Fibroblast of lung (primary cell): ENCODE results near the gene ATRN. TPM values are rescaled to one million over a fixed set of nuclear protein-coding genes. Genes with fewer than 3 reads are reported as not detected.

Experiments
- DNase-seq, 2 donors: peaks; one replicate each; pipeline versions ENCODE4 v3.0.0 to v3.0.0-alpha.2; 2010; ENCODE audit warnings: low read depth in 2 of 2
- H2AFZ ChIP-seq: 2 replicates; pipeline ENCODE4 v1.5.1; 2012; ENCODE audit warnings: low read length, control low read depth, inconsistent platforms
- H3K27ac ChIP-seq: 2 replicates; pipeline ENCODE4 v1.5.1; 2011; ENCODE audit warnings: low read length, control low read depth; ENCODE audit not compliant: insufficient read depth
- H3K27me3 ChIP-seq: 2 replicates; pipeline ENCODE4 v1.5.1; 2011; ENCODE audit warnings: mild to moderate bottlenecking, low read length; ENCODE audit not compliant: control insufficient read depth, insufficient read depth
- H3K36me3 ChIP-seq: 2 replicates; pipeline ENCODE4 v1.5.1; 2011; ENCODE audit warnings: low read length; ENCODE audit not compliant: control insufficient read depth, insufficient read depth
- H3K4me1 ChIP-seq: 2 replicates; pipeline ENCODE4 v1.5.1; 2011; ENCODE audit warnings: low read length; ENCODE audit not compliant: control insufficient read depth, insufficient read depth; ENCODE audit errors: extremely low read depth
- H3K4me2 ChIP-seq: 2 replicates; pipeline ENCODE4 v1.5.1; 2011; ENCODE audit warnings: low read length, control low read depth; ENCODE audit not compliant: insufficient read depth; ENCODE audit errors: extremely low read depth
- H3K4me3 ChIP-seq, 4 experiments: fragments of 200-600 bp in 1 of 4; sonication (generic) in 1 of 4; replicated peaks in 1 of 4; 2 replicates each; pipeline ENCODE4 v1.5.1; 2011 to 2016; ENCODE audit warnings: low read length in 4 of 4, low read depth in 3 of 4, mild to moderate bottlenecking in 3 of 4, control low read depth in 2 of 4, inconsistent platforms in 1 of 4, mixed read lengths in 1 of 4; ENCODE audit not compliant: insufficient read depth in 1 of 4; ENCODE audit errors: control extremely low read depth in 1 of 4
- H3K79me2 ChIP-seq: 2 replicates; pipeline ENCODE4 v1.5.1; 2012; ENCODE audit warnings: mild to moderate bottlenecking, low read length, inconsistent platforms; ENCODE audit not compliant: control insufficient read depth, insufficient read depth
- H3K9ac ChIP-seq: 2 replicates; pipeline ENCODE4 v1.5.1; 2011; ENCODE audit warnings: mild to moderate bottlenecking, low read length, control low read depth; ENCODE audit not compliant: insufficient read depth
- H3K9me3 ChIP-seq: 2 replicates; pipeline ENCODE4 v1.5.1; 2012; ENCODE audit warnings: low read depth, low read length; ENCODE audit not compliant: control insufficient read depth, insufficient read depth
- H4K20me1 ChIP-seq: 2 replicates; pipeline ENCODE4 v1.5.1; 2011; ENCODE audit warnings: low read length; ENCODE audit not compliant: control insufficient read depth, insufficient read depth; ENCODE audit errors: extremely low read depth
- CTCF ChIP-seq, 2 donors: IDR thresholded peaks in 1 of 2; conservative IDR thresholded peaks in 1 of 2; 1 replicate in 1 of 2; 2 replicates in 1 of 2; pipeline ENCODE4 v1.5.1; 2011 to 2012; ENCODE audit warnings: low read length in 2 of 2, control low read depth in 1 of 2, inconsistent platforms in 1 of 2, low read depth in 1 of 2, mild to moderate bottlenecking in 1 of 2
- EZH2 ChIP-seq: IDR thresholded peaks from 2 replicates; pipeline ENCODE4 v1.5.1; 2012; ENCODE audit warnings: low read length, control low read depth, mild to moderate bottlenecking; ENCODE audit errors: missing control alignments
- polyA plus RNA-seq, 2 donors: library from polyadenylated mRNA; depleted of rRNA in 1 of 2; stranded (reverse) in 1 of 2; unstranded in 1 of 2; fragments of >200 nt; gene quantifications; 2 replicates each; pipeline ENCODE4 v1.2.1, GENCODE V29; 2011 to 2012; ENCODE audit warnings: missing spikeins in 1 of 2
- total RNA-seq: library from RNA; depleted of rRNA; stranded (reverse); fragments of >200 nt; gene quantifications from 2 replicates; pipeline ENCODE4 v1.2.1, GENCODE V29; 2014

The ATRN gene
- total and polyA plus RNA-seq, 2 donors (not counting 1 experiment from before 2014, with no cell fraction given) = 30.6 to 48.8 TPM

DNA sequence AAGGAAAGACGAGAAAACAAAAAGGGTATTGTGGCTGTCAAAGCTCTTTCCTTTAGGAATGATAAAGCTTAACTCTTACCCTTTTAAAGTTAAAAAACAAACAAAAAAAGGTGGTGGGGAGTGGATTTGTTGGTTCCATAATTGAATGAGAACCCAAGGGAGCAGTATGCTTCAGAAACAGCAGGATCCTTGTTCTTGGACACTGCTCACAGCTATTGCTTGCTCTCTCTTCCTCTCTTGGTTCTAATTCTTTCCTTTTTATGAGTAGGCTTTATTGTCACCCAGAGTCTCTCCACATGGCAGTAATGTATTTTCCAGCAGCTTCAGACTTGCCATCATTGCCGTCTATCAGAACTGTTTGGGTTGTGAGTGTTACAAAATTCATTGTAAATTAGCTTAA, 18.7 kb upstream of the ATRN start:
- no peak for TF ChIP-seq EZH2
- Histone ChIP-seq H3K79me2 (no peaks in the 10 kb centered on the region), H3K9ac (no peak overlapping the region), H2AFZ (no peak overlapping the region), H3K27ac (no peak overlapping the region), H3K9me3 (no peaks in the 10 kb centered on the region), H3K36me3 (no peaks in the 10 kb centered on the region), H3K4me3 (no peak overlapping the region), H3K27me3 (peaks cover 11% of the 10 kb centered on the region), H3K4me1 (no peaks in the 10 kb centered on the region), H4K20me1 (no peaks in the 10 kb centered on the region), H3K4me2 (no peak overlapping the region)
- DNase-seq = no peak

DNA sequence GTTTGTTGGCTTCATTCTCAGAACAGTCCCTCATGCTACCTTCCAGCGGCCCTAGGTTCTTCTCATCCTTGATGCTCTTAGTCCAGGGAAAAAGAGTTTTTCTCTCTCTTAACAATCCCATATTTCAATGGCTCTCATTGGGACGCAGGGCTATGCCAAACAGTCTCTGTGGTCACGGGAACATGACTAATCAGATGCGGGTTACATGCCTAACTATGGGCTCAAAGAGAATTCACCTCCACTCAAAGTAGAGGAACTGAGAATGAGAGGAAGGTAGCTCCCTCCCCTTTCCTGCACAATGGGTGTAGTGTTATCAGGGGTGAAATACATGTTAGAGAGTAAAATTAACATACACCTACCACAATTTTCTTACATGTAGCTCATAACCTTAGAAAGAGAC, 18.1 kb upstream of the ATRN start:
- H3K9me3 ChIP-seq = no peaks in the 10 kb centered on the region
- no peak overlapping the region for H3K9ac ChIP-seq
- no peak overlapping the region for H3K27ac ChIP-seq
- no peak for DNase-seq
- peaks cover 11% of the 10 kb centered on the region for H3K27me3 ChIP-seq
- TF ChIP-seq CTCF (conservative IDR thresholded peaks at IDR 0.05 in 1 of 2, IDR thresholded peaks at IDR 0.05 in 1 of 2; ENCODE audit: low read depth in 1 of 2, low read length in 2 of 2) = no peak
- no peak for TF ChIP-seq EZH2
- H3K4me2 ChIP-seq = no peak overlapping the region
- no peaks in the 10 kb centered on the region for H3K4me1 ChIP-seq
- H2AFZ ChIP-seq = no peak overlapping the region
- H3K79me2 ChIP-seq = no peaks in the 10 kb centered on the region
- H4K20me1 ChIP-seq = no peaks in the 10 kb centered on the region
- no peaks in the 10 kb centered on the region for H3K36me3 ChIP-seq
- no peak overlapping the region for H3K4me3 ChIP-seq

DNA sequence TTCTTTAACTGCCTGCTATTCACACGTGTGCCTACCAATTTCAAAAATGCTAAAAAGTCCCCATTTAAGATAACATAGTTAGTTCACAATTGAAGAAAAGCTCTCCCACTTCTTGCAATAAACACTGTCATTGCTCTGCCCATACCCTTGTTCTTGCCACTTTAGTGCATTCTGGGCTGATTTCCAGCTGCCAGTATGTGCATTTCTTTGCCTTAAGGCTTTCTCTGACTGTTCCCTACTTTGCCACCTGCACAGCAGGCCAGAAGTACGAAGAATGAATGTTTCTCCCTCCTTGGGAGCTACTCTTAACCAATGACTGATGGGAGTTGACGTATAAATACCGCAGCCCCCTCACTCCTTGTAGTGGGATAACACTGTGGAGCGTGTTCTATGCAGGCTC, 16.0 kb upstream of the ATRN start:
- no peak for TF ChIP-seq CTCF (conservative IDR thresholded peaks at IDR 0.05 in 1 of 2, IDR thresholded peaks at IDR 0.05 in 1 of 2; ENCODE audit: low read depth in 1 of 2, low read length in 2 of 2)
- Histone ChIP-seq H3K9me3 (no peaks in the 10 kb centered on the region), H3K9ac (no peak overlapping the region), H3K4me3 (no peak overlapping the region), H3K27ac (no peak overlapping the region), H3K4me2 (no peak overlapping the region), H3K36me3 (no peaks in the 10 kb centered on the region), H2AFZ (no peak overlapping the region), H3K4me1 (no peaks in the 10 kb centered on the region), H3K27me3 (peaks cover 12% of the 10 kb centered on the region), H3K79me2 (no peaks in the 10 kb centered on the region), H4K20me1 (no peaks in the 10 kb centered on the region)
- DNase-seq = no peak
